ENCODE data around the gene IFT57. TPM values are rescaled to one million over a fixed set of nuclear protein-coding genes. Genes with fewer than 3 reads are reported as not detected.

The IFT57 gene
- total RNA-seq, 1 experiment from 2014 or later: 38.9 TPM

DNA sequence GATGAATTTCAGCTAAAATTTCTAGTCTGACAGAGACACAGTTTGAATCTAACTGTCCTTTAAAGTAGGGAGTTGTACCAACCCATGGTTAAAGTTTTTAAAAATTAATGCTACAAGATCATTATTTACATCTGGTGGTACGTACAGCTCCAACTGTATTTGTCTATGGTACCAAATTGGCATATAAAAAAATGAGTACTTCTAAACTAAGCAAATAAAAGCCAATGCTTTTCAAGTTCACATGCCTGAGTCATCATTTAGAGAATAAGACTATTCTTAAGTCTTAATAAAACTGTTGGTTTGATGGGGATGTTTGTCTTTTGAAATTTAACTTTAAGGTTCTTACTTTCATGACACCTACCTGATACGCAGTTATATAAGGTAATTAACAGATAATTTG is 21.0 kb upstream of the IFT57 start:
- intact Hi-C loops (cut with micrococcal nuclease): no loop called here
- Mint-ChIP-seq H3K9me3 (ENCODE audit: unreplicated experiment) (no peaks in the 10 kb centered on the region), H3K4me1 (ENCODE audit: insufficient read depth, unreplicated experiment) (no peaks in the 10 kb centered on the region), H3K27me3 (ENCODE audit: insufficient read depth, unreplicated experiment) (no peaks in the 10 kb centered on the region), H3K4me3 (ENCODE audit: unreplicated experiment) (no peak overlapping the region), H3K27ac (ENCODE audit: low read depth, unreplicated experiment) (no peak overlapping the region), H3K36me3 (ENCODE audit: insufficient read depth, unreplicated experiment) (no peaks in the 10 kb centered on the region)
- no TSS peak for BruUV-seq (replicated peaks)
- TF ChIP-seq, protein P1, sequence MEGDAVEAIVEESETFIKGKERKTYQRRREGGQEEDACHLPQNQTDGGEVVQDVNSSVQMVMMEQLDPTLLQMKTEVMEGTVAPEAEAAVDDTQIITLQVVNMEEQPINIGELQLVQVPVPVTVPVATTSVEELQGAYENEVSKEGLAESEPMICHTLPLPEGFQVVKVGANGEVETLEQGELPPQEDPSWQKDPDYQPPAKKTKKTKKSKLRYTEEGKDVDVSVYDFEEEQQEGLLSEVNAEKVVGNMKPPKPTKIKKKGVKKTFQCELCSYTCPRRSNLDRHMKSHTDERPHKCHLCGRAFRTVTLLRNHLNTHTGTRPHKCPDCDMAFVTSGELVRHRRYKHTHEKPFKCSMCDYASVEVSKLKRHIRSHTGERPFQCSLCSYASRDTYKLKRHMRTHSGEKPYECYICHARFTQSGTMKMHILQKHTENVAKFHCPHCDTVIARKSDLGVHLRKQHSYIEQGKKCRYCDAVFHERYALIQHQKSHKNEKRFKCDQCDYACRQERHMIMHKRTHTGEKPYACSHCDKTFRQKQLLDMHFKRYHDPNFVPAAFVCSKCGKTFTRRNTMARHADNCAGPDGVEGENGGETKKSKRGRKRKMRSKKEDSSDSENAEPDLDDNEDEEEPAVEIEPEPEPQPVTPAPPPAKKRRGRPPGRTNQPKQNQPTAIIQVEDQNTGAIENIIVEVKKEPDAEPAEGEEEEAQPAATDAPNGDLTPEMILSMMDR (IDR thresholded peaks at IDR 0.05; ENCODE audit: unreplicated experiment): no peak
- DNase-seq (ENCODE audit: unreplicated experiment): no peak
- POLR2A ChIA-PET: no interaction called here
- CTCF ChIA-PET: interaction anchor here (0.6 kb wide), 1 partner anchor 590 kb away, joined by 3 read pairs; no protein-coding TSS in a partner anchor

DNA sequence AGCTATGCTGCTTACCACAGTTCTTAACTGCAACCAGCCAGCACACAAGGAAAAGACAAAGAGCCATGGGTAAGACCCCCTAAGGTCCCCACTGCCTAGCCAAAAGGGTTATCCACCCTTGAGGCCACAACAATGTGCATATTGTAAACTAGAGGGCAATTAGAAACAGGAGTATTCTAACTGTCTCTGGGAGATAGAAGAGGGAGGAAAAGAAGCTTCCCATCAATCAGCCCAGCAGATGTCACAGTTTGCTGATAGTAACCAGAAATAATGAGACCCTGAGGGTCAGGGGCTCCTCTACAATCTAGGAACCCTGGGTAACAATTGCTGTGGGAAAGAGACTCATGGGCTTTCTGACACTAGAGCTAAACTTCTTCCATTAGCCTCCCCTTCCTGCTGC is 20.6 kb upstream of the IFT57 start:
- TF ChIP-seq, protein P1 (IDR thresholded peaks at IDR 0.05; ENCODE audit: unreplicated experiment): no peak
- no TSS peak for BruUV-seq (replicated peaks)

DNA sequence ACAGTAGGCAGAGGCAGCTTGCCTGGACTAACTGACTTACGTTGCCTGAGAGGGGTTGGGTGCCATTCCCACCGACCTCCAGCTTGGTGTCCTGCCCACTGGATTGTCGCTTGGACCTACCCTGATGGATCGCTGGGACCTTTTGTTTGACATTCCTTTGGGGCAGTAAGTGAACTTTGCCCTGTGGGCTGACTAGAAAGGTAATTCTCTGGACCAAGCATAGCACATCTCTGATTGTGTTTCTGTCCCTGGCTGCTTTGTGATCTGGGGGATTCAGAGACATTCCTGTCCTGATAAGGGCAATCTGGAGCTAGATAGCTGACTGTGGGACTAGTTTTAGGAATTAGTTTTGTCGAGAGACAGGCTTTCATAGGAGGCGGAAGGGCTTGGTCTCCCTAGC is 19.5 kb upstream of the IFT57 start:
- TF ChIP-seq, protein P1 (IDR thresholded peaks at IDR 0.05; ENCODE audit: unreplicated experiment): no peak
- H3K4me3 Mint-ChIP-seq (ENCODE audit: unreplicated experiment): no peak overlapping the region
- no peaks in the 10 kb centered on the region for H3K27me3 Mint-ChIP-seq (ENCODE audit: insufficient read depth, unreplicated experiment)
- no peak overlapping the region for H3K27ac Mint-ChIP-seq (ENCODE audit: low read depth, unreplicated experiment)
- no peak for DNase-seq (ENCODE audit: unreplicated experiment)
- ChIA-PET CTCF (interaction anchor here (0.6 kb wide), 1 partner anchor 49 kb away, joined by 3 read pairs; no protein-coding TSS in a partner anchor), POLR2A (interaction anchor here (0.6 kb wide), 1 partner anchor 56 kb away, joined by 3 read pairs; no protein-coding TSS in a partner anchor)
- no TSS peak for BruUV-seq (replicated peaks)
- H3K9me3 Mint-ChIP-seq (ENCODE audit: unreplicated experiment): no peaks in the 10 kb centered on the region
- intact Hi-C loops (cut with micrococcal nuclease): no loop called here
- H3K36me3 Mint-ChIP-seq (ENCODE audit: insufficient read depth, unreplicated experiment): no peaks in the 10 kb centered on the region
- H3K4me1 Mint-ChIP-seq (ENCODE audit: insufficient read depth, unreplicated experiment): no peaks in the 10 kb centered on the region

More for the DNA sequence above, 20.6 kb upstream of the IFT57 start:
- Mint-ChIP-seq H3K27ac (ENCODE audit: low read depth, unreplicated experiment) (no peak overlapping the region), H3K4me3 (ENCODE audit: unreplicated experiment) (no peak overlapping the region), H3K36me3 (ENCODE audit: insufficient read depth, unreplicated experiment) (no peaks in the 10 kb centered on the region), H3K9me3 (ENCODE audit: unreplicated experiment) (no peaks in the 10 kb centered on the region), H3K4me1 (ENCODE audit: insufficient read depth, unreplicated experiment) (no peaks in the 10 kb centered on the region), H3K27me3 (ENCODE audit: insufficient read depth, unreplicated experiment) (no peaks in the 10 kb centered on the region)
- ChIA-PET POLR2A (no interaction called here), CTCF (interaction anchor here (0.6 kb wide), 1 partner anchor 590 kb away, joined by 3 read pairs; no protein-coding TSS in a partner anchor)
- intact Hi-C loops (cut with micrococcal nuclease): no loop called here
- DNase-seq (ENCODE audit: unreplicated experiment): no peak

DNA sequence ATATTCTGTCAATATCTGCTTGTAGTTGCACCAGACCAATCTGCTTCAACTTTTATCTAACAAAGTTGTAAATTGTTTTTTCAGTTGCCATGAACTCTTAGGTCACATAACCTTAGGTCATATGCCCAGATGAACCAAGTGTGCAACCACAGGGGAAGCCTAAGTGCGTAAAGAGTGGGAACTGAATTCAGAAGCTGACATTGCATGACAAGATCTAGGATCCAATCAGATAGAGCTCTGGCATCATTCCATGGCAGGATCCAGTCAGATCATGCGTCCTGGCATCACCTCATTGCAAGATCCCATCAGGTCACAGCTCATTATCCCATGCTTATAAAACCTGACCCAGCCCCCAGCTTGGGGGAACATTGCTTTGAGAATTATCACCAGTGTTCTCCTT is 18.9 kb upstream of the IFT57 start:
- intact Hi-C loops (cut with micrococcal nuclease): no loop called here
- TF ChIP-seq, protein P1 (IDR thresholded peaks at IDR 0.05; ENCODE audit: unreplicated experiment): no peak
- ChIA-PET CTCF (no interaction called here), POLR2A (no interaction called here)
- Mint-ChIP-seq H3K27ac (ENCODE audit: low read depth, unreplicated experiment) (no peak overlapping the region), H3K27me3 (ENCODE audit: insufficient read depth, unreplicated experiment) (no peaks in the 10 kb centered on the region), H3K4me1 (ENCODE audit: insufficient read depth, unreplicated experiment) (no peaks in the 10 kb centered on the region), H3K36me3 (ENCODE audit: insufficient read depth, unreplicated experiment) (no peaks in the 10 kb centered on the region), H3K9me3 (ENCODE audit: unreplicated experiment) (no peaks in the 10 kb centered on the region), H3K4me3 (ENCODE audit: unreplicated experiment) (no peak overlapping the region)
- no TSS peak for BruUV-seq (replicated peaks)
- no peak for DNase-seq (ENCODE audit: unreplicated experiment)
